H9 (cell line): ENCODE results near the gene POLR2A. TPM values are rescaled to one million over a fixed set of nuclear protein-coding genes. Genes with fewer than 3 reads are reported as not detected.
A peak's percentile ranks its signal among the peaks of the same experiment; 100 is the strongest.

Experiments
- DNase-seq: peaks from one replicate; pipeline ENCODE4 v3.0.0-alpha.2; 2017
- H2AFZ ChIP-seq: one replicate; pipeline ENCODE4 v1.6.1; 2013; ENCODE audit warnings: mild to moderate bottlenecking, low read length, control low read depth, moderate library complexity
- H2AK5ac ChIP-seq: 2 replicates; pipeline ENCODE4 v1.6.1; 2013; ENCODE audit warnings: low read length, control low read depth, mixed read lengths; ENCODE audit not compliant: insufficient read length
- H2BK120ac ChIP-seq: one replicate; pipeline ENCODE4 v1.6.1; 2013; ENCODE audit warnings: low read depth, mild to moderate bottlenecking, low read length, control low read depth, inconsistent platforms; ENCODE audit not compliant: poor library complexity, severe bottlenecking
- H2BK12ac ChIP-seq: 2 replicates; pipeline ENCODE4 v1.6.1; 2013; ENCODE audit warnings: low read length, control low read depth, mixed read lengths, low read depth; ENCODE audit not compliant: insufficient read length
- H2BK15ac ChIP-seq: 2 replicates; pipeline ENCODE4 v1.6.1; 2013; ENCODE audit warnings: low read depth, low read length, control low read depth
- H2BK20ac ChIP-seq: one replicate; pipeline ENCODE4 v1.6.1; 2013; ENCODE audit warnings: low read depth, mild to moderate bottlenecking, low read length, control low read depth, inconsistent platforms; ENCODE audit not compliant: poor library complexity, severe bottlenecking
- H2BK5ac ChIP-seq: 2 replicates; pipeline ENCODE4 v1.6.1; 2013; ENCODE audit warnings: low read length, control low read depth, mixed read lengths; ENCODE audit not compliant: insufficient read length
- H3K14ac ChIP-seq: 2 replicates; pipeline ENCODE4 v1.6.1; 2013; ENCODE audit warnings: low read length, control low read depth; ENCODE audit not compliant: insufficient read depth
- H3K18ac ChIP-seq: 2 replicates; pipeline ENCODE4 v1.6.1; 2013; ENCODE audit warnings: low read depth, mild to moderate bottlenecking, mixed read lengths, low read length, control low read depth; ENCODE audit not compliant: insufficient read length
- H3K23ac ChIP-seq: 2 replicates; pipeline ENCODE4 v1.6.1; 2013; ENCODE audit warnings: low read length, control low read depth, mixed read lengths, low read depth; ENCODE audit not compliant: insufficient read length
- H3K23me2 ChIP-seq: 2 replicates; pipeline ENCODE4 v1.6.1; 2013; ENCODE audit warnings: low read depth, mild to moderate bottlenecking, mixed read lengths, low read length, control low read depth; ENCODE audit not compliant: insufficient read length, poor library complexity, severe bottlenecking
- H3K27ac ChIP-seq: 2 replicates; pipeline ENCODE4 v1.5.1; 2013; ENCODE audit warnings: low read length, control low read depth, mixed read lengths, low read depth; ENCODE audit not compliant: insufficient read length
- H3K27me3 ChIP-seq: 2 replicates; pipeline ENCODE4 v1.6.1; 2013; ENCODE audit warnings: low read length, control low read depth, inconsistent platforms; ENCODE audit not compliant: insufficient read depth
- H3K4ac ChIP-seq: 2 replicates; pipeline ENCODE4 v1.6.1; 2013; ENCODE audit warnings: low read depth, mild to moderate bottlenecking, control low read depth, inconsistent platforms, low read length, moderate library complexity
- H3K4me1 ChIP-seq: 2 replicates; pipeline ENCODE4 v1.6.1; 2013; ENCODE audit warnings: low read length, control low read depth, inconsistent platforms; ENCODE audit not compliant: insufficient read depth
- H3K4me2 ChIP-seq: 2 replicates; pipeline ENCODE4 v1.6.1; 2013; ENCODE audit warnings: low read length, control low read depth, mixed read lengths; ENCODE audit not compliant: insufficient read length, insufficient read depth
- H3K56ac ChIP-seq: 2 replicates; pipeline ENCODE4 v1.6.1; 2013; ENCODE audit warnings: low read depth, mild to moderate bottlenecking, mixed read lengths, low read length, control low read depth; ENCODE audit not compliant: insufficient read length
- H3K79me1 ChIP-seq: 2 replicates; pipeline ENCODE4 v1.6.1; 2013; ENCODE audit warnings: low read depth, mild to moderate bottlenecking, moderate library complexity, low read length, control low read depth, inconsistent platforms; ENCODE audit not compliant: insufficient read depth, poor library complexity, severe bottlenecking
- H3K79me2 ChIP-seq: 2 replicates; pipeline ENCODE4 v1.6.1; 2013; ENCODE audit warnings: low read length, control low read depth, inconsistent platforms; ENCODE audit not compliant: insufficient read depth
- H3K9ac ChIP-seq: 2 replicates; pipeline ENCODE4 v1.6.1; 2013; ENCODE audit warnings: low read length, control low read depth, mixed read lengths; ENCODE audit not compliant: insufficient read length; ENCODE audit errors: extremely low read depth
- H3K9me3 ChIP-seq: one replicate; pipeline ENCODE4 v1.6.1; 2013; ENCODE audit warnings: low read depth, low read length, inconsistent platforms; ENCODE audit not compliant: control insufficient read depth
- H3T11ph ChIP-seq: one replicate; pipeline ENCODE4 v1.6.1; 2013; ENCODE audit warnings: mild to moderate bottlenecking, low read length, control low read depth, inconsistent platforms
- H4K20me1 ChIP-seq: one replicate; pipeline ENCODE4 v1.6.1; 2013; ENCODE audit not compliant: control insufficient read depth, insufficient read length, insufficient read depth
- H4K5ac ChIP-seq: 2 replicates; pipeline ENCODE4 v1.6.1; 2013; ENCODE audit warnings: low read depth, mild to moderate bottlenecking, mixed read lengths, low read length, control low read depth; ENCODE audit not compliant: insufficient read length
- H4K8ac ChIP-seq: replicated peaks from 2 replicates; pipeline ENCODE4 v1.6.1; 2013; ENCODE audit warnings: low read length, control low read depth, mixed read lengths, low read depth; ENCODE audit not compliant: insufficient read length
- H4K91ac ChIP-seq: 2 replicates; pipeline ENCODE4 v1.6.1; 2013; ENCODE audit warnings: low read depth, mild to moderate bottlenecking, moderate library complexity, mixed read lengths, low read length, control low read depth; ENCODE audit not compliant: insufficient read length
- H3K27ac Mint-ChIP-seq, 3 experiments: 2 replicates in 2 of 3; 3 replicates in 1 of 3; pipeline ENCODE4 v1.8.0; 2020 to 2021; ENCODE audit warnings: mixed read lengths in 3 of 3, mild to moderate bottlenecking in 1 of 3, moderate library complexity in 1 of 3
- H3K27me3 Mint-ChIP-seq: 2 replicates; pipeline ENCODE4 v1.8.0; 2021; ENCODE audit warnings: low read depth, mild to moderate bottlenecking, moderate library complexity, mixed read lengths
- H3K36me3 Mint-ChIP-seq, 3 experiments: 2 replicates in 2 of 3; 3 replicates in 1 of 3; pipeline ENCODE4 v1.8.0; 2020 to 2021; ENCODE audit warnings: low read depth in 3 of 3, mixed read lengths in 3 of 3; ENCODE audit not compliant: insufficient read depth in 1 of 3
- H3K4me1 Mint-ChIP-seq, 2 experiments: 2 replicates each; pipeline ENCODE4 v1.8.0; 2020; ENCODE audit warnings: mixed read lengths in 2 of 2
- H3K4me3 Mint-ChIP-seq, 2 experiments: 2 replicates in 1 of 2; 3 replicates in 1 of 2; pipeline ENCODE4 v1.8.0; 2020 to 2021; ENCODE audit warnings: mild to moderate bottlenecking in 2 of 2, mixed read lengths in 2 of 2, moderate library complexity in 1 of 2
- H3K9me3 Mint-ChIP-seq, 2 experiments: 2 replicates in 1 of 2; 3 replicates in 1 of 2; pipeline ENCODE4 v1.8.0; 2020; ENCODE audit warnings: mild to moderate bottlenecking in 2 of 2, mixed read lengths in 2 of 2, moderate library complexity in 1 of 2
- WGBS: extraction: QIAGEN DNeasy Blood & Tissue Kit; methylation state at CpG from one replicate; pipeline ENCODE4 v1.1.7; 2013; ENCODE audit warnings: missing lambda C conversion rate, low lambda C conversion rate, mixed read lengths; ENCODE audit not compliant: insufficient read length; ENCODE audit errors: extremely low coverage; 5-methylcytosine and 5-hydroxymethylcytosine counted together
- total RNA-seq: library from RNA; stranded (reverse); gene quantifications from 2 replicates; pipeline ENCODE4 v1.2.1, GENCODE V29; 2021
- TF ChIP-seq, protein P1 (sequence below): fragments of 200-600 bp; sonication (generic); conservative IDR thresholded peaks from 3 replicates; pipeline ENCODE4 v1.8.0; 2021; ENCODE audit warnings: antibody characterized with exemption, mild to moderate bottlenecking

POLR2A gene
- total RNA-seq, 1 experiment from 2014 or later = 153 TPM

DNA sequence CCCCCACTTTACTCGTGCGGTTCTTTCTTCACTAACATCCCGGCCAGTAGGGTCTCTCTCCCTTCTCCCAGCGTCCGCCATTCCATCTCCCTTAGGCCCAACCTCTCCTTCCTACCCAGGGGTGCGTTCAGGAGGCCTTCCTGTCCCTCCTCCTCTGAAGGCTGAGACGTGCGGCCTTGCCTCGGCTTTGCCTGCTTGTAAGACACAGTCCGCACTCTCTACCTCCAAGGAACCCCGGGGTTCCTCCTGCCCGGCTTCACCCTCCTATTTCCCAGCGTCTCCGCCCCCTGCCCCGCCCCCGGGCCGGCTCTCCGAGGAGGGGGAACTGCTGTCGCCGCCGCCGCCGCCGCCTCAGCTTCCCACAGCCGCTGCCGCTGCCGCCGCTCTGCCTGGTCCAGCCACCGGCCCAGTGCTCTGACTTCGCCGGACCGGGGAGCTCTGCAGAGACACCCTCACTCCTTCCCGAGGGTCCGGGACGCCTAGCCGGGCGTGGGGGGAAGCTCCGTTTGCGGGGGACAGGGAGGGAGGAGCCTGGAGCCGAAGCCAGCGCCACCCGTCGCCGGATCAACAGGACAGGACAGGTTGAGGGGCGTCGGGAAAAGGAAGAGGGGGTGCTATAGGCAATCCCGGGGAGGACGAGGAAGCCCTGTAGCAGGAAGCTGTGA is 46.1 kb upstream of the POLR2A start:
- H4K20me1 ChIP-seq = no peaks in the 10 kb centered on the region
- H2BK20ac ChIP-seq = no peak overlapping the region
- no peak overlapping the region for H3K9ac ChIP-seq
- H3K36me3 Mint-ChIP-seq = peaks cover 0 to 8% (median 1%) of the 10 kb centered on the region in 3 experiments; a peak in 2 of 7 replicates
- peaks cover 7% of the 10 kb centered on the region for H3K27me3 ChIP-seq
- peak overlapping the region; percentile 60 for H3K4me2 ChIP-seq
- no peak overlapping the region; the same call in 1 of the 2 replicates for H2BK15ac ChIP-seq
- H3K23ac ChIP-seq = no peak overlapping the region
- no peak overlapping the region for H3K18ac ChIP-seq
- H4K91ac ChIP-seq = no peak overlapping the region
- no peaks in the 10 kb centered on the region for H3K79me2 ChIP-seq
- no peak overlapping the region for H2AK5ac ChIP-seq
- no peak overlapping the region for H2BK12ac ChIP-seq
- H4K8ac ChIP-seq = no peak overlapping the region
- H3K56ac ChIP-seq = no peak overlapping the region
- no peaks in the 10 kb centered on the region for H3K79me1 ChIP-seq
- no peaks in the 10 kb centered on the region; the same call in 1 of the 2 replicates for H3K4me1 ChIP-seq
- peaks cover 32 to 37% of the 10 kb centered on the region in 2 experiments for H3K4me1 Mint-ChIP-seq
- no peaks in the 10 kb centered on the region for H3K9me3 Mint-ChIP-seq
- no peaks in the 10 kb centered on the region for H3K9me3 ChIP-seq
- TF ChIP-seq, protein P1, sequence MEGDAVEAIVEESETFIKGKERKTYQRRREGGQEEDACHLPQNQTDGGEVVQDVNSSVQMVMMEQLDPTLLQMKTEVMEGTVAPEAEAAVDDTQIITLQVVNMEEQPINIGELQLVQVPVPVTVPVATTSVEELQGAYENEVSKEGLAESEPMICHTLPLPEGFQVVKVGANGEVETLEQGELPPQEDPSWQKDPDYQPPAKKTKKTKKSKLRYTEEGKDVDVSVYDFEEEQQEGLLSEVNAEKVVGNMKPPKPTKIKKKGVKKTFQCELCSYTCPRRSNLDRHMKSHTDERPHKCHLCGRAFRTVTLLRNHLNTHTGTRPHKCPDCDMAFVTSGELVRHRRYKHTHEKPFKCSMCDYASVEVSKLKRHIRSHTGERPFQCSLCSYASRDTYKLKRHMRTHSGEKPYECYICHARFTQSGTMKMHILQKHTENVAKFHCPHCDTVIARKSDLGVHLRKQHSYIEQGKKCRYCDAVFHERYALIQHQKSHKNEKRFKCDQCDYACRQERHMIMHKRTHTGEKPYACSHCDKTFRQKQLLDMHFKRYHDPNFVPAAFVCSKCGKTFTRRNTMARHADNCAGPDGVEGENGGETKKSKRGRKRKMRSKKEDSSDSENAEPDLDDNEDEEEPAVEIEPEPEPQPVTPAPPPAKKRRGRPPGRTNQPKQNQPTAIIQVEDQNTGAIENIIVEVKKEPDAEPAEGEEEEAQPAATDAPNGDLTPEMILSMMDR = no peak
- H3K27ac ChIP-seq = no peak overlapping the region
- H2BK120ac ChIP-seq = no peak overlapping the region
- H3K4me3 Mint-ChIP-seq = peak overlapping the region; percentile 91 to 93
- peaks cover 29% of the 10 kb centered on the region for H3K27me3 Mint-ChIP-seq
- H3K14ac ChIP-seq = peak overlapping the region; percentile 1; the same call in 1 of the 2 replicates
- H2AFZ ChIP-seq = no peak overlapping the region
- peak; percentile 90 for DNase-seq
- H3K27ac Mint-ChIP-seq = peak overlapping the region; percentile 75 to 96 (median 94)
- H3K4ac ChIP-seq = no peak overlapping the region
- no peak overlapping the region for H4K5ac ChIP-seq
- no peak overlapping the region for H3T11ph ChIP-seq
- peaks cover 33% of the 10 kb centered on the region for H3K23me2 ChIP-seq
- WGBS = no CpG with 5 or more reads among the region's 48 CpGs
- no peak overlapping the region for H2BK5ac ChIP-seq
